ENCODE measurements around the gene MTARC1.

MTARC1 gene

GRCh38 chr1:220808345-220809186 is 21.9 kb downstream of the MTARC1 start:
- no peak for DNase-seq

GRCh38 chr1:220809187-220809550 is 22.5 kb downstream of the MTARC1 start:
- no peak for DNase-seq

- no peak for DNase-seq
Observed at GRCh38 chr1:220809704-220810103, 23.0 kb downstream of the MTARC1 start.

GRCh38 chr1:220810179-220810653 is 23.5 kb downstream of the MTARC1 start:
- no peak for DNase-seq

- DNase-seq: no peak
Observed at GRCh38 chr1:220810963-220811362, 24.2 kb downstream of the MTARC1 start.

GRCh38 chr1:220811695-220812094 is 25.0 kb downstream of the MTARC1 start:
- DNase-seq: no peak

- no peak for DNase-seq
Observed at GRCh38 chr1:220812308-220812707, 25.6 kb downstream of the MTARC1 start.

- no peak for DNase-seq
Observed at GRCh38 chr1:220813013-220813412, 26.3 kb downstream of the MTARC1 start.

GRCh38 chr1:220815409-220815808 is 28.7 kb downstream of the MTARC1 start:
- no peak for DNase-seq

- DNase-seq: no peak
Observed at GRCh38 chr1:220817907-220818306, 31.2 kb downstream of the MTARC1 start.

GRCh38 chr1:220818421-220819173 is 31.9 kb downstream of the MTARC1 start:
- no peak for DNase-seq

- no peak for DNase-seq
Observed at GRCh38 chr1:220819467-220820026, 32.8 kb downstream of the MTARC1 start.

GRCh38 chr1:220824031-220824989 is 37.6 kb downstream of the MTARC1 start:
- no peak for DNase-seq

- no peak for DNase-seq
Observed at GRCh38 chr1:220825819-220826551, 39.3 kb downstream of the MTARC1 start.

- DNase-seq: no peak
Observed at GRCh38 chr1:220826729-220827128, 40.0 kb downstream of the MTARC1 start.

- DNase-seq: peak; percentile 29
Observed at GRCh38 chr1:220827445-220828178, 40.9 kb downstream of the MTARC1 start.

- DNase-seq: no peak
Observed at GRCh38 chr1:220828179-220828490, 41.4 kb downstream of the MTARC1 start.

GRCh38 chr1:220828950-220829586 is 42.4 kb downstream of the MTARC1 start:
- DNase-seq: no peak

GRCh38 chr1:220833436-220833835 is 46.7 kb downstream of the MTARC1 start:
- DNase-seq: no peak

- no peak for DNase-seq
Observed at GRCh38 chr1:220834155-220834870, 47.6 kb downstream of the MTARC1 start.
